Upper lobe of left lung (tissue), 6 donors: ENCODE results near the gene SAMD3. TPM values are rescaled to one million over a fixed set of nuclear protein-coding genes. Genes with fewer than 3 reads are reported as not detected.

ENCODE experiments used
- ATAC-seq, 2 donors: fragments of 200-7000 bp; cut with Tn5 transposase; one replicate each; pipeline ENCODE4 v1.9.1; 2022; ENCODE audit warnings: mild to moderate bottlenecking in 2 of 2, moderate library complexity in 2 of 2; ENCODE audit not compliant: low FRiP score in 2 of 2
- DNase-seq, 2 donors: peaks; one replicate each; pipeline ENCODE4 v3.0.0-alpha.2; 2019 to 2020
- H3K27ac ChIP-seq, 4 donors: fragments of 200-600 bp; sonication (generic); one replicate each; pipeline ENCODE4 v1.5.1; 2016 to 2019
- H3K27me3 ChIP-seq, 4 donors: fragments of 200-600 bp; sonication (generic); one replicate each; pipeline ENCODE4 v1.5.1; 2017 to 2019
- H3K36me3 ChIP-seq, 4 donors: fragments of 200-600 bp; sonication (generic); one replicate each; pipeline ENCODE4 v1.5.1; 2016 to 2019
- H3K4me1 ChIP-seq, 4 donors: fragments of 200-600 bp; sonication (generic); one replicate each; pipeline ENCODE4 v1.5.1; 2018 to 2019
- H3K4me3 ChIP-seq, 4 donors: fragments of 200-600 bp; sonication (generic); one replicate each; pipeline ENCODE4 v1.5.1; 2017 to 2019; ENCODE audit warnings: mild to moderate bottlenecking in 2 of 4, moderate library complexity in 1 of 4
- H3K9me3 ChIP-seq, 4 donors: fragments of 200-600 bp; sonication (generic); one replicate each; pipeline ENCODE4 v1.5.1; 2018 to 2019
- CTCF ChIP-seq, 6 experiments: fragments of 450-650 bp in 4 of 6; fragments of 200-600 bp in 2 of 6; sonication (generic) in 2 of 6; IDR thresholded peaks; one replicate each; pipeline ENCODE4 v1.5.1; 2016 to 2019; ENCODE audit warnings: antibody characterized with exemption in 6 of 6
- EP300 ChIP-seq, 4 donors: sonication (generic); formaldehyde crosslinking; IDR thresholded peaks; one replicate each; pipeline ENCODE4 v1.5.1; 2017; ENCODE audit warnings: antibody characterized with exemption in 4 of 4, control low read depth in 2 of 4
- POLR2A ChIP-seq, 4 donors: fragments of 450-650 bp; IDR thresholded peaks; one replicate each; pipeline ENCODE4 v1.5.1; 2016 to 2017; ENCODE audit warnings: antibody characterized with exemption in 4 of 4, mild to moderate bottlenecking in 2 of 4
- POLR2AphosphoS5 ChIP-seq, 2 donors: sonication (generic); formaldehyde crosslinking; IDR thresholded peaks; one replicate each; pipeline ENCODE4 v1.5.1; 2017; ENCODE audit warnings: antibody characterized with exemption in 2 of 2
- WGBS, 2 donors: methylation state at CpG; one replicate each; pipeline ENCODE4 v1.1.5; 2017 to 2018; 5-methylcytosine and 5-hydroxymethylcytosine counted together
- total RNA-seq, 6 donors: library from RNA; depleted of rRNA in 4 of 6; stranded (reverse); fragments of >200 nt in 4 of 6; gene quantifications; one replicate each; pipeline versions ENCODE4 v1.1.0 to v1.2.1, GENCODE V29; 2016 to 2021
- donor health status: DM: no; HTN: no; CAD: no; lungs with moderate emphysema.
- donor health status: DM: no; HTN: yes; CAD: no; lungs with severe emphysema.

The SAMD3 gene
- total RNA-seq, 6 donors from 2014 or later, result 2.8 to 11.4 (median 5.2) TPM

GRCh38 chr6:130134582-130134981 lies 88.2 kb downstream of the SAMD3 start:
- ATAC-seq (no peak), DNase-seq (no peak)
- TF ChIP-seq CTCF (IDR thresholded peaks at IDR 0.05) (no peak), POLR2AphosphoS5 (IDR thresholded peaks at IDR 0.05) (no peak), EP300 (IDR thresholded peaks at IDR 0.05) (no peak), POLR2A (IDR thresholded peaks at IDR 0.05) (no peak)
- WGBS, 2 donors, result 58 to 84% methylated on average over 2 of the region's 2 CpGs
- no peaks in the 10 kb centered on the region for H3K4me1 ChIP-seq
- H3K9me3 ChIP-seq, result no peaks in the 10 kb centered on the region
- H3K27ac ChIP-seq, result no peak overlapping the region
- H3K27me3 ChIP-seq, result no peaks in the 10 kb centered on the region
- H3K36me3 ChIP-seq, result no peaks in the 10 kb centered on the region
- H3K4me3 ChIP-seq, result no peak overlapping the region

- DNase-seq, result no peak
Measured at GRCh38 chr6:130132286-130132701, 90.5 kb downstream of the SAMD3 start.

GRCh38 chr6:130129762-130130246 lies 92.9 kb downstream of the SAMD3 start:
- Histone ChIP-seq H3K9me3 (no peaks in the 10 kb centered on the region), H3K4me1 (no peaks in the 10 kb centered on the region), H3K4me3 (no peak overlapping the region), H3K27ac (no peak overlapping the region), H3K36me3 (no peaks in the 10 kb centered on the region), H3K27me3 (no peaks in the 10 kb centered on the region)
- TF ChIP-seq POLR2AphosphoS5 (IDR thresholded peaks at IDR 0.05), result no peak
- TF ChIP-seq EP300 (IDR thresholded peaks at IDR 0.05), result no peak
- no peak for TF ChIP-seq CTCF (IDR thresholded peaks at IDR 0.05)
- TF ChIP-seq POLR2A (IDR thresholded peaks at IDR 0.05), result no peak
- WGBS, 2 donors, result 88 to 92% methylated on average over 6 of the region's 6 CpGs
- DNase-seq (no peak), ATAC-seq (no peak)

More at GRCh38 chr6:130132286-130132701, 90.5 kb downstream of the SAMD3 start:
- H3K27ac ChIP-seq, result no peak overlapping the region
- WGBS, 2 donors, result 57 to 76% methylated on average over 6 of the region's 6 CpGs
- H3K9me3 ChIP-seq, result no peaks in the 10 kb centered on the region
- no peak overlapping the region for H3K4me3 ChIP-seq
- no peak for TF ChIP-seq CTCF (IDR thresholded peaks at IDR 0.05)
- TF ChIP-seq POLR2A (IDR thresholded peaks at IDR 0.05), result no peak
- no peak for TF ChIP-seq POLR2AphosphoS5 (IDR thresholded peaks at IDR 0.05)
- no peak for TF ChIP-seq EP300 (IDR thresholded peaks at IDR 0.05)
- no peaks in the 10 kb centered on the region for H3K4me1 ChIP-seq
- no peak for ATAC-seq
- no peaks in the 10 kb centered on the region for H3K36me3 ChIP-seq
- no peaks in the 10 kb centered on the region for H3K27me3 ChIP-seq

- H3K27me3 ChIP-seq, result no peaks in the 10 kb centered on the region
- 85 to 86% methylated on average over 5 of the region's 5 CpGs for WGBS, 2 donors
- H3K4me1 ChIP-seq, result no peaks in the 10 kb centered on the region
- no peaks in the 10 kb centered on the region for H3K36me3 ChIP-seq
- H3K9me3 ChIP-seq, result no peaks in the 10 kb centered on the region
- ATAC-seq (no peak), DNase-seq (no peak)
- H3K4me3 ChIP-seq, result no peak overlapping the region
- TF ChIP-seq POLR2AphosphoS5 (IDR thresholded peaks at IDR 0.05) (no peak), POLR2A (IDR thresholded peaks at IDR 0.05) (no peak), EP300 (IDR thresholded peaks at IDR 0.05) (no peak), CTCF (IDR thresholded peaks at IDR 0.05) (no peak)
- no peak overlapping the region for H3K27ac ChIP-seq
Measured at GRCh38 chr6:130128326-130128725, 94.4 kb downstream of the SAMD3 start.

- no peaks in the 10 kb centered on the region for H3K9me3 ChIP-seq
- no peak overlapping the region for H3K27ac ChIP-seq
- H3K27me3 ChIP-seq, result no peaks in the 10 kb centered on the region
- no peaks in the 10 kb centered on the region for H3K4me1 ChIP-seq
- no peak for TF ChIP-seq EP300 (IDR thresholded peaks at IDR 0.05)
- no peak for TF ChIP-seq POLR2A (IDR thresholded peaks at IDR 0.05)
- TF ChIP-seq POLR2AphosphoS5 (IDR thresholded peaks at IDR 0.05), result no peak
- TF ChIP-seq CTCF (IDR thresholded peaks at IDR 0.05), result no peak
- no peak for DNase-seq
- WGBS, 2 donors, result 59 to 61% methylated on average over 2 of the region's 2 CpGs
- no peak overlapping the region for H3K4me3 ChIP-seq
- H3K36me3 ChIP-seq, result no peaks in the 10 kb centered on the region
- no peak for ATAC-seq
Measured at GRCh38 chr6:130127195-130127594, 95.6 kb downstream of the SAMD3 start.
